Measurements from ENCODE around the gene ADAM11.
"Not testable (repeated sequence)": the region's sequence is repeated elsewhere in the genome, so short reads cannot be mapped to it uniquely, and the experiment has no call there.

Gene ADAM11

DNA sequence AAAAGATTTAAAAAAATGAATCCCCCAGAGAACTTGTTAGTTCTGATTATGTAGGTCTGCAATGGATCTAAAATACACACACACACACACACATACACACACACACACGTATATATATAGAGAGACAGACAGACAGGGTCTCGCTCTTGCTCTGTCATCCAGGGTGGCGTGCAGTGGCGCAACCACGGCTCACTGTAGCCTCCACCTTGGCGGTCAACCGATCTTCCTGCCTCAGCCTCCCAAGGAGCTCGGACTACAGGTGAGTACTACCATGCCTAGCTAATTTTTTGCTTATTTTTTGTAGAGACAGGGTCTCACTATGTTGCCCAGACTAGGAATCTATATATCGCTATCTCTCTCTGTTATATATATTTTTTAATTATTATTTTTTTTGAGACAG is 37.9 kb downstream of the ADAM11 start:
- no peak for DNase-seq

DNA sequence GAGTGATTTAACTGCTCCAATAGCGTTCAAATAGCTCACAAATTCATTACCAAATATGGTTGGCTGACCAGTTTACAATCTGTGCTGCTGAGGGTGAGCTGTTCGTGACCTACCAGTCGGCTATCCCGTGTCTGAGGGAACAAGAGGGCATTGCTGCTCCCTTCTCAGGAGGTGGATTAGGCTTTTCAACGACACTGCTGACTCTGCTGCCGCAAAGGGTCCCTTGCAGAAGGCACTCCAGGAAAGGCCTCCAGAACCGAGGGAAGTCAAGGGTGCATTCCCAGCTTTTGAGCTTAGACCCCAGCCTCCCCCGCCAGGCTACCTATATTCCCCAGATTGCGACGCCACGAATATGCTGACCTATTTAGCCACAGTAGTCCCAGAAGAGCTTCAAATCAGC is 39.0 kb downstream of the ADAM11 start:
- DNase-seq, result no peak

DNA sequence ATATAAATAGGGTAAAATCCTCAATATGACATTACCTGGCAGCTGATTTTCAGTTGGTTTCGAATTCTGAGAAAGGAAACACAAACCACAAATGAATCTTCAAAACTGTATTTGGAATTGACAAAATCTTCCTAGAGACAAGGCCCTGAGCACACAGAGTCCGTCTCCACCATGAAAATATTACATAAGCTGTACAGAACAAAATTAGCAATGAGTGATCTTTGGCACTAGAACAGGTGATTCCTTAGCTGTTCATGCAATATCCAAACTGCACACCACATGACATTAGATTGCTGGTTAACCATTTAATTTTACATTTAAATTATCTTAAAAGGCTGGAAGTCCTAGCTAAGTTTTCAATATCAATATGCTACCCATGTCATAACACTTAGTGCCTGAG is 39.6 kb downstream of the ADAM11 start:
- DNase-seq, result no peak

DNA sequence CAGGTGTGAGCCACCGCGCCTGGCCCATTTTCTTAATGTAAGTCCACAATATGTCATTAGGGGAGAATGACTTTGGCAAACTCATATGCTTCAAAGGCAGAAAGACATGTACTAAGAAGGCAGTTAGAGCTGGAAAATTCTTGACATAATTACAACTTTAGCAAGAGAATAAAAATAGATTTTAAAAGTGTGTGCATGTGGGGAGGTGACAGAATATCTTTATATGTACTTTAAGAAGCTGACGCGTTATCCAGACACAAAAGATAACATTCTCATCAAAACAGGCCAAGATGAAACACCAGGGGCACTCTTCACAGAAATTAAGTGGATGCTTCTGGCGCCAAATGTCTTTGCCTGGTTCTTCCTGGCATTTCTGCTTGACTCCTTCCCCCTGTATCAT is 43.1 kb downstream of the ADAM11 start:
- no peak for DNase-seq

DNA sequence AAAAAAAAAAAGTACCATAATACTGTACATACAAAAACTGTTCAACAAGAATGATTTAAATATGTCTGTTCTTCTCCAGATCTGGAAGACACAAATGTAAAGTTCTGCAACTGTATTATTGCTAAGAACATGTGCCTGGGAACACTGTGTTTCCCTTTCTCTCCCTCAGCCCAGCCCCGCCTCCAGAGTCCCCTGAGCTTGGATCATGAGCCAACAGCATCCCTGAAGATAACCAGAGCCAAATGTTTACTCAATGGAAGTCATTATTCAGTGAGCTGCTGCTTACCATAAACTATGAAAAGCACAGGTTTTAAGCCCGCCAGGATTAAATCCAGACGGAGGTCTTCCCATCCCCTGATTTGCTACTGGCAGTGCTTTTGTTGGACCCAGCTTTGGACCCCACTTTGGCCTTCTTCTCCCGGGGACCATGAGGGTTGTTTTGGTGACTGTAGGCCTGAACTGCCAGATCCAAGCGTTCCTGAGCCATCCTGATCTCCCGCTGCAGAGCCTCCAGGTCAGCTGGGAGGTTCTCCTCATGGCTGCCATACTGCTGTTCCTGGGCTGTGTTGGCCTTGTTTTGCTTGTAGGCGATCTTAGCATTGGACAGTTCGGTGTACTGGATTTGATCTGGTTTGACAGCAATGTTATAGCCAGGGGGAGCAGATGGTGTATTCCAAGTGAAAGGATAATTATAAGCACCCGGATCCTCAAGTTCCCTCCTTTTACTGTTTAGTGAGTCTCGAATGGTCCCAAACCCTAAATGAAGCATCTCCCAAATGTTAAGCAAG is 45.7 kb downstream of the ADAM11 start:
- peak in 1 of 2 experiments; percentile 61 for DNase-seq

DNA sequence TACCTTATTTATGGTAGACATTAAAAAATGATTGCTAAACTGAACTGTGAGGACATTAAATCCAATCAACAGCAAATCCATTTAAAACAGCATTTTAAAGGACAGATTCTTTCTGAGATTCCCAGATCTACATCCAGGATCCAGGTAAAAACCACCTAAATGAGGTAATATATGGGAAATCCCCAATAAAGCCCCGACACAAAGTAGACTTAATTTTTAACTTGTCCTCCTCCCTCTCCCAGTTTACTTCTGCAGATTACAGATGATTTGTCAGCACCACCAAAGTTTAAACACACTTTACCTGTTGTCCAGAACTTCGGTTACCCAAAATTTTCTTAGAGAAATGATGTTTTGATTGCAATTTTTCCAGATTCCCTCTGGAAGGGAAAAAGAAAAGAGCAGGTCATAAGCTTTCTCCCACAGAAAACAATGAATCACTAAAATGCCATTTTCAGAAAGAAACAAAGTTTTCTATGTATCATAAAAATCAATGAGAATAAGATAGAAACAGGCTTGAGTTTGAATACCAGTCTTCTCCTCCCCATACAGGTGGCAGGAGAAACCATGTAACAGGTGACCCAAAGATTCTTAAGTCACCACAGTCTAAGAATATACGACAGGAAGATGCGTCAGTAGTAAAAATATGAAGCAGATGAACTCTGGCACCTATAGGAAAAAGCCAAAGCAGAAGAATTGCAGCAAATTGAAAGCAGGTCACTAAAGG is 48.5 kb downstream of the ADAM11 start:
- no peak for DNase-seq

DNA sequence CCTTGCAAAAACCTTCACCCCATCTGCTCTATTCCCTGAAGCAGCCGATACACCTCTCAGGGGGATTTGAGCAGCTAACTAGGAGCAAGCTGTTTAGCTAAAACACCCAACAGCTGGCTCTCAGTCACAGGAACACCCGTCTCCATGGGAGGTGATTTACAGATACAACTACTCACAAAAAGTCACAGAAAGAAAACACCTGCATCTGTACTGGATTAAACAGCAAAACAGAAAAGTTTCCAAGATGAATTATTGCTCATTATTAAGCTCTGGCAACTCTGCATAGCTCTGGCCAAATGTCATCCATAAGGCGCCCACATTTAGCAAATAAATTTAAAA is 49.0 kb downstream of the ADAM11 start:
- peak in 1 of 2 experiments; percentile 72 for DNase-seq

DNA sequence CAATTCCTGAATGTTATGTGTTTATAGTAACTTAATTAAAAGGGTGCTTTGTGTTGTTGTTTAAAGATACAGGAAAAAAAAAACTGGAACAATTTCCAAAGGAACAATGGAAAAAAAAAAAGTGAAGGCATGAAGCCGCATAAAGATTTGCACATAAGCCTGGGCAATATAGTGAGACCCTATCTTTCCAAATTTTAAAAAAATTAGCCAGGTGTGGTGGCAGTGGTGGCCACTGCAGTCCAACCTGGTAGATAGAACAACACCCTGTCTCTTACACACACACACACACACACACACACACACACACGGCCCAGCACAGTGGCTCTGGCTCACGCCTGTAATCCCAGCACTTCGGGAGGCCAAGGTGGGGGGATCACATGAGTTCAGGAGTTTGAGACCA is 49.4 kb downstream of the ADAM11 start:
- DNase-seq, result no peak

DNA sequence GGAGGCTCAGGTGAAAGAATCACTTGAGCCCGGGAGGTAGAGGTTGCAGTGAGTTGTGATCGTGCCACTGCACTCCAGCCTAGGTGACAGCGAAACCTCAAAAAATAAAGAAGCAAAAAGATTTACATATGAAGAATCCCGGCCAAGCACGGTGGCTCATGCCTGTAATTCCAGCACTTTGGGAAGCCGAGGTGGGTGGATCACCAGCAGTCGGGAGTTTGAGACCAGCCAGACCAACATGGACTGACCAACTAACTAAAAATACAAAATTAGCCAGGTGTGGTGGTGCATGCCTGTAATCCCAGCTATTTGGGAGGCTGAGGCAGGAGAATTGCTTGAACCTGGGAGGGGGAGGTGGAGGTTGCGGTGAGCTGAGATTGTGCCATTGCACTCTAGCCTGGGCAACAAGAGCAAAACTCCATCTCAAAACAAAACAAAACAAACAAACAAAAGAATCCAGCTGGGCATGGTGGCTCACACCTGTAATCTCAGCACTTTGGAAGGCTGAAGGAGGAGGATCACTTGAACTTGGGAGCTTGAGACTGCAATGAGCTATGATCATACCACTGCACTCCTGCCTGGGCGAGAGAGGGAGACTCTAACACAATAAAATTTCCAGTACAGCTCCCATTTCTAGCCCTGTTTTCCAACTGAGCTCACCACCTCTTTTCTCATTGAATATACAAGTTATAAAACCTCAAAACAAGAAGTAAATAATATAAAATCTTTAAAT is 50.0 kb downstream of the ADAM11 start:
- DNase-seq, result not testable (repeated sequence)

DNA sequence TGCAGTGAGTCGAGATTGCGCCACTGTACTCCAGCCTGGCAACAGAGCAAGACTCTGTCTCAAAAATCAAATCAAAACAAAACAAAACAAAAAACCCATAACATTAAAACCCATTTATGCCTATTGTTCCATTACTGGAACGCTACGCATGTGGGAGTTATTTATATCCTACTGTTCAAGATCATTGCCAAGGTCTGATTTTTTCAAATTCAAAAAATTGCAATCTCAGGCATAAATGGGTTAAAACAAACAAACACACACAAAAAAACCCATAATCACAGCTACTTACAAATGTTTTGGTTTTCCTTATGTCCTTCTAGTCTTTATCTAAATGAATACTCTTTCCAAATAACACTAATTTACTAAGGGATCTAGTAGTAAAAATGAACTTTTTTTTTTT is 53.5 kb downstream of the ADAM11 start:
- DNase-seq, result no peak

DNA sequence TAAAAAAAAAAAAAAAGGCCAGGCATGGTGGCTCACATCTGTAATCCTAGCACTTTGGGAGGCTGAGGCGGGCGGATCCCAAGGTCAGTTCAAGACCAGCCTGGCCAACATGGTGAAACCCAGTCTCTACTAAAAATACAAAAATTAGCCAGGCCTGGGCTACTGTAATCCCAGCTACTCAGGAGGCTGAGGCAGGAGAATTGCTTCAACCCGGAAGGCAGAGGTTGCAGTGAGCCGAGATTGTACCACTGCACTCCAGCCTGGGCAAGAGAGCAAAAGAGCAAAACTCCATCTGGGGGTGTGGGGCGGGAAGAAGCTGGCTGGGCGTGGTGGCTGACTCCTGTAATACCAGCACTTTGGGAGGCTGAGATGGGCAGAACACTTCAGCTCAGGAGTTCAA is 59.7 kb downstream of the ADAM11 start:
- DNase-seq, result not testable (repeated sequence)

DNA sequence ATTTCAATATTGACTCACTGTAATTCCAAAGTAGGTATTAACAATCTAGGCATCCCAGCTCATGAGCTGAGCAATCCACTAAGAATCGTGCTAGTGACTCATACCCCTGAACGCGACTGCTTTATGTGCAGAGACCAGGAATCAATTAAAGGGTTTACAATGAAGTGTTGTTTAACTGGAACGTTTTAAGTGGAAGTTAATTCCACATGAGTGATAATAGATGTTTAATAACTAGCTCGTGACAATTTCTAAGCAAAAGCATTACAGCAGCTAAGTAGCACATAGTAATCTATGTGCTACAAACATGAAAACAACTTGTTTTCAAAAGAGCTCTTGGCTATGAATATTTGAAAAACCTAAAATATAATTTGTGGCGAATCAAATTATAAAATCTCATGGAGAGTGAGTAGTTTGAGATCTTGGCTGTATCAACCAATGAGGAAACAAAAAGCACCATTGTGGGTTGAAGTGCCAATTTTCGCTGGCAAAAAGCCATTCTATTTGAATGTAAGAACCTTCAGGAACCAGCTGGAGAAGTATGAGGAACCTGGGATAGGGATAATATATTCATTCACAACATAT is 61.9 kb downstream of the ADAM11 start:
- peak; percentile 85 to 94 for DNase-seq

DNA sequence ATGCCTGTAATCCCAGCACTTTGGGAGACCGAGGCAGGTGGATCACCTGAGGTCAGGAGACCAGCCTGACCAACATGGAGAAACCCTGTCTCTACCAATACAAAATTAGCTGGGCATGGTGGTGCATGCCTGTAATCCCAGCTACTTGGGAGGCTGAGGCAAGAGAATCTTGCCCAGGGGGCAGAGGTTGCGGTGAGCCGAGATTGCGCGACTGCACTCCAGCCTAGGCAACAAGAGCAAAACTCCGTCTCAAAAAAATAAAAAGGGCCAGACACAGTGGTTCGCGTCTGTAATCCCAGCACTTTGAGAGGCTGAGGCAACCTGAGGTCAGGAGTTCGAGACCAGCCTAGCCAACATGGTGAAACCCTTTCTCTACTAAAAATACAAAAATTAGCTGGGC is 66.4 kb downstream of the ADAM11 start:
- DNase-seq, result not testable (repeated sequence)

DNA sequence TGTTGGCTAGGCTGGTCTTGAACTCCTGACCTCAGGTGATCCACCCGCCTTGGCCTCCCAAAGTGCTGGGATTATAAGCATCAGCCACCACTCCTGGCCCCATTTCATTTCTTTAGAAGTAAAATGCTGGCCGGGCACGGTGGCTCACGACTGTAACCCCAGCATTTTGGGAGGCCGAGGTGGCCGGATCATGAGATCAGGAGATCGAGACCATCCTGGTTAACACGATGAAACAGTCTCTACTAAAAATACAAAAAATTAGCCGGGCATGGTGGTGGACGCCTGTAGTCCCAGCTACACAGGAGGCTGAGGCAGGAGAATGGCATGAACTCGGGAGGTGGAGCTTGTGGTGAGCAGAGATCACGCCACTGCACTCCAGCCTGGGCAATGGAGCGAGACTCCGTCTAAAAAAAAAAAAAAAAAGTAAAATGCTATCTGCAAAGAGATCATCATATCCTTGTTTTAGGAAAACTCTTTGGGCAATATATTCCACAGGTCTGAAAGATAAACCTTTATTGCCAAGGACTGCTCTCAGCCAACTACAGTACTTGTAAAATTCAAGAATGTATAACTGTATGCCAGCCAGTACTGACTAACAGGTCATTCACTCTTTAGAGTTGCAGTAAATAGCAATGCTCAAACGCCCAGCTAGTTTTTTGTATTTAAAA is 67.5 kb downstream of the ADAM11 start:
- DNase-seq, result no peak

DNA sequence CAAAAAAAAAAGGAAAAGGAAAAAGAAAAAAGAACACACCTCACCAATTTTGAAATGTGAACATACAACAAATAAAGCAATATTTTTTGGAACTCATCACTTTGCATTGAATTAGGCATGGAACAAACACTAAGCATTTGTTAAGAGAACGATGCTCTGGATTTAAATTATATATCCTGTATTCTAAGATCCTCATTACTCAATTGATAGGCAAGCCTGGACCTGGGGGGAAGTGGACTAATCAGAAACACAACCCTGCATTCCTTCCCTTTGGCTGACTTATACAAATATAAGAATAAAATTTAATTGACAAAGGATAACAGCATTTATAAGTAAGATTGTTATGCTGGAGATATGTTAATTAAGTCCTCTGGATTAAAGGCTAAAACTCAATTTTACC is 69.1 kb downstream of the ADAM11 start:
- DNase-seq, result no peak

DNA sequence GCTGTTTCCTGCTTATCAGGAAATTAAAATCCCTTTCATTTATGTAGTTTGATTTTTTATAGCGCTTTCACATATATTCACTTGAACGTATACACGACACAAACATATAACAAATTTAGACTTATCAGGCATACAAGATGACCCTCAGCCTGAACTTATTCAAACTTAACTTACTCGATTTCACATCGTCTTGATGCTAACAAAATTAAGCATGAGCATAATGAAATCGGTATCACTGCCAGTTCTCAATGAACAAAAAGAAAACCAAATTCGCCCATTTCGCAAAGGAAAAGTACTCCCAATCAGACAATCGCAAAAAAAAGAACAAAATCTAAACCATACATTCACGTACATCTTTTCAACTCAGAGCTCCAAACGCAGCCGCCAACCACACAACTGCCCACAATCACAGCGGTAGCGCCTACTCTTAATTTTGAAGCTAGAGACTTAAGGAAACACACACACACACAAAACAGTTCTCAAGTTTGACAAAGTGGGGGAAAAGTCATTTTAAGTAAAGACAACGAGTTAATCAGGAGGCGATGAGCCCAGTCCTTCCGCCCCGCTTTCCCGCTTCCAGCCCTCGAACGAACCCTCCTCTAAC is 70.2 kb downstream of the ADAM11 start:
- DNase-seq, result no peak

DNA sequence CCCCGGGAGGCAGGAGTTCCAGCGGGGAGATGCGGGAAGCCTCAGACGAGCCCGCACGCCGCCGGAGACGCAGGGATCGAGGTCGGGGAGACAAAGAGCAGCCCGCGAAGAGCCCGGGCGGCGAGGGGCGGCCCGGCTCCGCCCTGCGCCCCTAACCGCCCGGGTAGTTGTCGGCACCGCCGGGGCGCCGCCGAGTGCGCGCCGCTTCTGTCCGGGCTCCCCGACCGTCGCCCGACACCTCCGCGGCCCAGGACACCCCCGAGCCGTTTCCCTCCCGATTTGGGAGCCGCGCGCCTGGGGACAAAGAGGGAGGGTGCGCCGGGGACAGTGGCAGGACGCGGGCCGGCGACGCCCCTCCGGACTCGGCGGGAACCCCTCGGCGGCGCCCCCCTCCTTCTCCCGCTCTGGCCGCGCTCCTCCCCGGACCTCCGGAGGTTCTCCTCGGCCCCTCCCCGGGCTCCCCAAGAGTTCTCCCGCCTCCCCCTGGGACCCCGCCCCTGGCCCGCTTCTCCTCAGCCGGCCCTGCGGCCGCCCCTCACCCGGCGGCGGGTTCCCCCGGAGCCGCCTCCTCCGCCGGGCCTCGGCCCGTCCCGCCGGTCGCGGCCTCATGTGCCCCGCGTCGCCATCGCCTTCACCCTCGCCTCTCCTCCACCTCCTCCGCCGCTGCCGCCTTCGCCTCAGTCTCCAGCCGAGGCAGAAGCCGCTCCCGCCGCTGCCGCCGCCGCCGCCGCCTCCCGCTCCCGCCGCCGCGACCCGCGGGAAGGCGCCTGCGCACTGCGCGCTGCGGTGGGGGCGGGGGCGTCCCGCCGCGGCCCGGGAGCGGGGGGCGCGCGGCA is 71.0 kb downstream of the ADAM11 start, which contains the start of gene GJC1:
Gene GJC1, minus strand, starts transcription at position 765 of the 836 bp plus-strand sequence. CDS start 24,470 bp downstream, outside the sequence.
- peak in 1 of 2 experiments; percentile 35 for DNase-seq

DNA sequence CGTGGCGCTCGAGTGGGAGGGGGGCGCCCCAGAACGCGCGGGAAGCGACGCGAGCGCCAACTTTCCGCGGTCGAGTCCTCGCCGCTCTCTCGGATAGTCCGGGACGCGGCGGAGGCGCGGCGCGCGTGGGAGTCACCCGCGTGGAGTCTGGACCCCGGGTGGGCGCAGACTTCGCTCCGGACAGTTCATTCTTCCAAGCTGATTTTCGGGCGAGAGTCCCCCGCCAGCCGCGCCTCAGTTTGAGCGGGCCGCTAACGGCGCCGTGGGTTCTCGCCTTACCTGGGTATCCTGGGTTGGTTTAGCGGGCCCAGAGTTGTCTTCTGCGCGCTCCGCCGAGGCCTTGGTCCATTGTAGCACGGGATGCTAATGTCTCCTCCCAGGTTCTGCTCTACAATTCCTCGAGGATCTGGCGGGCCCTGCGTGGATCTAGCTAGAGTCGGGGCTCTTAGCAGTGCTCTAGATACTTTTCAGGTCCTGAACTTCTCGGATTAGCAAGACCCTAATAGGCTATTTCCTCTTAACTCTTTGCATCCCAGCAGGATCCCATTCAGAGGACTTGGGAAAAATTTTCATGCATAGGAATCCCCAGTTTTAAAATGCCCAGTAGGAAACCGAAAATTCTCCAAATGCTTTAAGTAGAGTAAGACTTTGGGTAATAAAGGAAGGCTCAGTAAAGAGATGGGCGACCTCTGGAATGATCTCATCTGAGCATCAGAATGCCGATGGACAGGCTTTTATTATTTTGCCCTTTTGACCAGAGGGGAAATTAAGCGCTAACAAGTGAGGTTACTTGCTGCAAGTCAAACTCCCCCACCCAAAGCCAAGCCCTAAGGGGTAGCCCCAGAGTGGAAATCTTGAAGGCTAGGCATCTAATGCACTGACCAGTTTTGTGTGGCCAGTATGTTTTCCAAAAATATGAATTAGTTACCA is 71.8 kb downstream of the ADAM11 start:
- no peak for DNase-seq

DNA sequence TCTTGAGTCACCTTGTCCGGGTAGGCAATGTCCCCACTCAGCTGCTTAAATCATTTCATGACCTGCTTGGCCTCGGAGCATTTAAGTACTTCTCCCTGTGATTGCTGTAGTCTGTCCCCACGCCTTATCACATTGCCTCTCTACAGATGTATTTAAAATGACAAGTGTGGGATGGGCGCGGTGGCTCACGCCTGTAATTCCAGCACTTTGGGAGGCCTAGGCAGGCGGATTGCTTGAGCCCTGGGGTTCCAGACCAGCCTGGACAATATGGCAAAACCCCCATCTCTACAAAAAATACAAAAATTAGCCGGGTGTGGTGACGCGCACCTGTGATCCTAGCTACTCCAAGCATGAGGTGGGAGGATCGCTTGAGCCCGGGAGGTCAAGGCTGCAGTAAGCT is 72.6 kb downstream of the ADAM11 start:
- no peak for DNase-seq
